MM.1S (cell line): ENCODE measurements around the gene MCEMP1.

ENCODE experiments used
- DNase-seq: peaks from one replicate; pipeline ENCODE4 v3.0.0-alpha.2; 2015
- H2AFZ ChIP-seq: fragments of 300-600 bp; sonication (generic); 2 replicates; pipeline ENCODE4 v1.6.0; 2016; ENCODE audit warnings: antibody characterized with exemption, low read length
- H3F3A ChIP-seq: fragments of 300-600 bp; sonication (generic); 2 replicates; pipeline ENCODE4 v1.6.1; 2016; ENCODE audit warnings: mild to moderate bottlenecking, antibody characterized with exemption, low read length, moderate library complexity, mixed read lengths; ENCODE audit not compliant: insufficient read depth
- H3K27ac ChIP-seq: fragments of 300-600 bp; sonication (generic); 2 replicates; pipeline ENCODE4 v1.5.1; 2016; ENCODE audit warnings: mild to moderate bottlenecking, low read length
- H3K27me3 ChIP-seq: fragments of 300-600 bp; sonication (generic); replicated peaks from 2 replicates; pipeline ENCODE4 v1.6.0; 2016; ENCODE audit warnings: low read length; ENCODE audit not compliant: insufficient read depth
- H3K36me3 ChIP-seq: fragments of 300-600 bp; sonication (generic); replicated peaks from 2 replicates; pipeline ENCODE4 v1.6.1; 2016; ENCODE audit warnings: mild to moderate bottlenecking, low read length, mixed read lengths; ENCODE audit not compliant: insufficient read depth
- H3K4me1 ChIP-seq: fragments of 300-600 bp; sonication (generic); 2 replicates; pipeline ENCODE4 v1.6.1; 2016; ENCODE audit warnings: low read length, mixed read lengths
- H3K4me2 ChIP-seq: fragments of 300-600 bp; sonication (generic); 2 replicates; pipeline ENCODE4 v1.6.0; 2016; ENCODE audit warnings: low read depth, low read length
- H3K4me3 ChIP-seq: fragments of 300-600 bp; sonication (generic); 2 replicates; pipeline ENCODE4 v1.5.1; 2016; ENCODE audit warnings: low read length, mixed read lengths
- H3K79me2 ChIP-seq: fragments of 300-600 bp; sonication (generic); 2 replicates; pipeline ENCODE4 v1.6.1; 2016; ENCODE audit warnings: mixed run types, low read length, mixed read lengths
- H3K9ac ChIP-seq: fragments of 300-600 bp; sonication (generic); 2 replicates; pipeline ENCODE4 v1.6.1; 2016; ENCODE audit warnings: low read length, mixed read lengths
- H3K9me2 ChIP-seq: fragments of 300-600 bp; sonication (generic); replicated peaks from 2 replicates; pipeline ENCODE4 v1.6.1; 2016; ENCODE audit warnings: mild to moderate bottlenecking, low read length, mixed read lengths; ENCODE audit not compliant: insufficient read depth
- H3K9me3 ChIP-seq: fragments of 300-600 bp; sonication (generic); replicated peaks from 2 replicates; pipeline ENCODE4 v1.6.1; 2016; ENCODE audit warnings: mild to moderate bottlenecking, low read length, mixed read lengths; ENCODE audit not compliant: insufficient read depth
- H4K20me1 ChIP-seq: fragments of 300-600 bp; sonication (generic); 2 replicates; pipeline ENCODE4 v1.6.1; 2016; ENCODE audit warnings: mild to moderate bottlenecking, low read length, moderate library complexity, mixed read lengths; ENCODE audit not compliant: insufficient read depth
- CTCF ChIP-seq: fragments of 300-600 bp; sonication (generic); IDR thresholded peaks from 2 replicates; pipeline ENCODE4 v1.5.1; 2016; ENCODE audit warnings: antibody characterized with exemption, low read length, mixed read lengths
- EZH2 ChIP-seq: fragments of 300-600 bp; sonication (generic); optimal IDR thresholded peaks from 2 replicates; pipeline ENCODE3; 2017; ENCODE audit warnings: low read depth, mild to moderate bottlenecking, antibody characterized with exemption, low read length, mixed read lengths
- EZH2phosphoT487 ChIP-seq: fragments of 300-600 bp; sonication (generic); IDR thresholded peaks from 2 replicates; pipeline ENCODE4 v1.6.1; 2018; ENCODE audit warnings: antibody characterized with exemption, low read length

Gene MCEMP1

GRCh38 chr19:7682175-7682855, 5.4 kb downstream of the MCEMP1 start:
- Histone ChIP-seq H3K9ac (no peak overlapping the region), H3K4me3 (no peak overlapping the region), H3K4me2 (no peak overlapping the region), H3K9me3 (no peaks in the 10 kb centered on the region), H3K9me2 (no peaks in the 10 kb centered on the region), H4K20me1 (no peaks in the 10 kb centered on the region), H3F3A (no peaks in the 10 kb centered on the region), H3K4me1 (0 out of 2 replicates have a peak, but pooled peaks cover 3% of the 10 kb centered on the region), H3K36me3 (no peaks in the 10 kb centered on the region), H2AFZ (no peak overlapping the region), H3K79me2 (peaks cover 13% of the 10 kb centered on the region), H3K27me3 (peaks cover 31% of the 10 kb centered on the region), H3K27ac (no peak overlapping the region)
- no peak for DNase-seq
- no peak for TF ChIP-seq EZH2phosphoT487
- TF ChIP-seq EZH2 = no peak
- TF ChIP-seq CTCF = no peak

- Histone ChIP-seq H3K4me3 (no peak overlapping the region), H4K20me1 (no peaks in the 10 kb centered on the region), H3K27ac (no peak overlapping the region), H3K9ac (no peak overlapping the region), H3K4me2 (no peak overlapping the region), H2AFZ (no peak overlapping the region), H3K27me3 (peaks cover 36% of the 10 kb centered on the region; the same call in 1 of the 2 replicates), H3K9me2 (no peaks in the 10 kb centered on the region), H3F3A (no peaks in the 10 kb centered on the region), H3K36me3 (no peaks in the 10 kb centered on the region), H3K4me1 (no peaks in the 10 kb centered on the region), H3K79me2 (peaks cover 12% of the 10 kb centered on the region), H3K9me3 (no peaks in the 10 kb centered on the region)
- no peak for TF ChIP-seq EZH2
- no peak for TF ChIP-seq EZH2phosphoT487
- TF ChIP-seq CTCF = no peak
- DNase-seq = no peak
Observed at GRCh38 chr19:7685546-7686445, 8.9 kb downstream of the MCEMP1 start.

GRCh38 chr19:7687177-7687576, 10.3 kb downstream of the MCEMP1 start:
- Histone ChIP-seq H3K9ac (no peak overlapping the region), H3K4me3 (no peak overlapping the region), H3K79me2 (no peaks in the 10 kb centered on the region), H3F3A (no peaks in the 10 kb centered on the region), H3K36me3 (no peaks in the 10 kb centered on the region), H2AFZ (no peak overlapping the region), H3K9me3 (no peaks in the 10 kb centered on the region), H3K9me2 (no peaks in the 10 kb centered on the region), H3K27me3 (peaks cover 48% of the 10 kb centered on the region), H4K20me1 (no peaks in the 10 kb centered on the region), H3K4me2 (no peak overlapping the region), H3K4me1 (no peaks in the 10 kb centered on the region), H3K27ac (no peak overlapping the region)
- no peak for TF ChIP-seq EZH2phosphoT487
- no peak for TF ChIP-seq EZH2
- no peak for TF ChIP-seq CTCF
- no peak for DNase-seq
